HCT116 (cell line): ENCODE data around the gene GRIK5. TPM values are rescaled to one million over a fixed set of nuclear protein-coding genes. Genes with fewer than 3 reads are reported as not detected.

ENCODE experiments used
- ATAC-seq: fragments of 200-7000 bp; cut with Tn5 transposase; 2 replicates; pipeline ENCODE4 v1.9.1; 2020; ENCODE audit warnings: mild to moderate bottlenecking, moderate library complexity
- BruUV-seq: library from RNA; stranded (reverse); fragments of 400-500 nt; replicated peaks from 2 replicates; lab custom pipeline; 2021; lab: Mats Ljungman, UMichigan
- CTCF ChIA-PET: fragments of 300-600 bp; sonication (Branson Sonifier 250); formaldehyde crosslinking; loops from one replicate; lab custom pipeline; 2021; ENCODE audit warnings: antibody characterized with exemption; lab: Charles Lee
- POLR2A ChIA-PET: fragments of 300-600, 350-600 bp; sonication (Branson Sonifier 250); formaldehyde crosslinking; loops from one replicate; lab custom pipeline; 2021; ENCODE audit warnings: antibody characterized with exemption; lab: Charles Lee
- RAD21 ChIA-PET, 2 experiments: fragments of 300-600 bp; sonication (Branson Sonifier 250); formaldehyde crosslinking; loops; one replicate each; lab custom pipeline; 2023; ENCODE audit warnings: low total read pairs in 2 of 2; ENCODE audit not compliant: uncharacterized antibody in 2 of 2, unreplicated experiment in 2 of 2, low non-redundant PET in 1 of 2; lab: Charles Lee
- DNase-seq: peaks from one replicate; pipeline ENCODE4 v3.0.0-alpha.2; 2010; ENCODE audit warnings: low read depth, low spot score
- H2AFZ ChIP-seq: fragments of 200-600 bp; shearing (Covaris generic), sonication (generic); 2 replicates; pipeline ENCODE4 v1.6.1; 2017; ENCODE audit warnings: low read depth, mixed run types, mixed read lengths, antibody characterized with exemption, low read length; ENCODE audit not compliant: poor library complexity, severe bottlenecking
- H3K27ac ChIP-seq: 2 replicates; pipeline ENCODE4 v1.5.1; 2012; ENCODE audit warnings: low read depth, low read length
- H3K27me3 ChIP-seq: fragments of 200-600 bp; sonication (generic); 2 replicates; pipeline ENCODE4 v1.6.1; 2016; ENCODE audit warnings: mixed run types, low read length, mixed read lengths; ENCODE audit not compliant: insufficient read depth
- H3K36me3 ChIP-seq, 2 experiments: fragments of 200-500 bp in 1 of 2; fragments of 200-600 bp in 1 of 2; sonication (Bioruptor generic) in 1 of 2; sonication (generic) in 1 of 2; 2 replicates each; pipeline versions ENCODE4 v1.5.1 to v1.6.1; 2014 to 2016; ENCODE audit warnings: low read length in 2 of 2, inconsistent platforms in 1 of 2, mixed read lengths in 1 of 2, mixed run types in 1 of 2; ENCODE audit not compliant: insufficient read depth in 2 of 2, control insufficient read depth in 1 of 2
- H3K4me1 ChIP-seq, 2 experiments: fragments of 200-600 bp in 1 of 2; sonication (generic) in 1 of 2; 2 replicates each; pipeline versions ENCODE4 v1.5.1 to v1.6.1; 2012 to 2017; ENCODE audit warnings: low read length in 2 of 2, inconsistent platforms in 1 of 2, mild to moderate bottlenecking in 1 of 2, mixed read lengths in 1 of 2, mixed run types in 1 of 2, moderate library complexity in 1 of 2; ENCODE audit not compliant: insufficient read depth in 2 of 2, control insufficient read depth in 1 of 2
- H3K4me2 ChIP-seq: fragments of 200-600 bp; sonication (generic); 2 replicates; pipeline ENCODE4 v1.6.1; 2017; ENCODE audit warnings: mixed run types, low read length, mixed read lengths
- H3K4me3 ChIP-seq, 2 experiments: fragments of 200-600 bp in 1 of 2; sonication (generic) in 1 of 2; replicated peaks in 1 of 2; 2 replicates each; pipeline ENCODE4 v1.5.1; 2011 to 2016; ENCODE audit warnings: low read length in 2 of 2, control low read depth in 1 of 2, low read depth in 1 of 2, mild to moderate bottlenecking in 1 of 2, mixed read lengths in 1 of 2, mixed run types in 1 of 2
- H3K79me2 ChIP-seq: fragments of 200-600 bp; sonication (generic); 2 replicates; pipeline ENCODE4 v1.6.1; 2017; ENCODE audit warnings: mild to moderate bottlenecking, mixed run types, low read length, moderate library complexity, mixed read lengths; ENCODE audit not compliant: insufficient read depth
- H3K9ac ChIP-seq: fragments of 200-600 bp; sonication (generic); 2 replicates; pipeline ENCODE4 v1.6.1; 2016; ENCODE audit warnings: low read length, mixed read lengths
- H3K9me2 ChIP-seq: fragments of 200-600 bp; sonication (generic), shearing (Covaris generic); 2 replicates; pipeline ENCODE4 v1.6.1; 2017; ENCODE audit warnings: mixed run types, mild to moderate bottlenecking, moderate library complexity; ENCODE audit not compliant: insufficient read depth
- H3K9me3 ChIP-seq, 2 experiments: fragments of 200-500 bp in 1 of 2; fragments of 200-600 bp in 1 of 2; sonication (Bioruptor generic) in 1 of 2; sonication (generic) in 1 of 2; 2 replicates each; pipeline ENCODE4 v1.6.1; 2014 to 2017; ENCODE audit warnings: low read length in 2 of 2, mixed read lengths in 2 of 2, inconsistent platforms in 1 of 2, low read depth in 1 of 2, mild to moderate bottlenecking in 1 of 2, mixed run types in 1 of 2, moderate library complexity in 1 of 2; ENCODE audit not compliant: control insufficient read depth in 1 of 2, insufficient read depth in 1 of 2
- H4K20me1 ChIP-seq: fragments of 200-600 bp; sonication (generic), shearing (Covaris generic); 2 replicates; pipeline ENCODE4 v1.6.1; 2017; ENCODE audit warnings: mixed run types, mild to moderate bottlenecking, moderate library complexity; ENCODE audit not compliant: insufficient read depth
- ATF3 ChIP-seq: IDR thresholded peaks from 2 replicates; pipeline ENCODE4 v1.6.1; 2012
- CBX3 ChIP-seq: IDR thresholded peaks from 2 replicates; pipeline ENCODE4 v1.6.1; 2012; ENCODE audit warnings: low read depth
- CEBPB ChIP-seq: IDR thresholded peaks from 2 replicates; pipeline ENCODE4 v1.6.1; 2012; ENCODE audit warnings: low read depth
- CTCF ChIP-seq, 3 experiments: fragments of 200-600 bp in 1 of 3; sonication (generic) in 1 of 3; IDR thresholded peaks in 2 of 3; conservative IDR thresholded peaks in 1 of 3; 2 replicates each; pipeline ENCODE4 v1.5.1; 2012 to 2017; ENCODE audit warnings: low read depth in 2 of 3, low read length in 2 of 3, antibody characterized with exemption in 1 of 3, borderline replicate concordance in 1 of 3, control low read depth in 1 of 3, mild to moderate bottlenecking in 1 of 3, mixed read lengths in 1 of 3, mixed run types in 1 of 3, moderate library complexity in 1 of 3; ENCODE audit not compliant: insufficient read depth in 1 of 3
- EGR1 ChIP-seq: IDR thresholded peaks from 2 replicates; pipeline ENCODE4 v1.6.1; 2012; ENCODE audit warnings: low read depth
- ELF1 ChIP-seq: IDR thresholded peaks from 2 replicates; pipeline ENCODE4 v1.6.1; 2012; ENCODE audit warnings: low read depth, borderline replicate concordance
- EZH2 ChIP-seq: fragments of 200-600 bp; sonication (generic); IDR thresholded peaks from 2 replicates; pipeline ENCODE4 v1.6.1; 2017; ENCODE audit warnings: antibody characterized with exemption, mixed run types
- FOSL1 ChIP-seq: IDR thresholded peaks from 2 replicates; pipeline ENCODE4 v1.6.1; 2012; ENCODE audit warnings: low read depth
- JUND ChIP-seq: IDR thresholded peaks from 2 replicates; pipeline ENCODE4 v1.6.1; 2012
- MAX ChIP-seq: IDR thresholded peaks from 2 replicates; pipeline ENCODE4 v1.6.1; 2012
- POLR2A ChIP-seq: IDR thresholded peaks from 2 replicates; pipeline ENCODE4 v1.7.0; 2011; ENCODE audit warnings: borderline replicate concordance; ENCODE audit not compliant: insufficient read depth, insufficient read length; ENCODE audit errors: extremely low read depth
- POLR2AphosphoS5 ChIP-seq: IDR thresholded peaks from 2 replicates; pipeline ENCODE4 v1.6.1; 2011; ENCODE audit warnings: mild to moderate bottlenecking, low read depth, low read length, moderate library complexity
- RAD21 ChIP-seq: IDR thresholded peaks from 2 replicates; pipeline ENCODE4 v1.6.1; 2012; ENCODE audit warnings: low read depth, mild to moderate bottlenecking
- REST ChIP-seq: IDR thresholded peaks from 2 replicates; pipeline ENCODE4 v1.6.1; 2012; ENCODE audit warnings: low read depth
- SIN3A ChIP-seq: IDR thresholded peaks from 2 replicates; pipeline ENCODE4 v1.6.1; 2012; ENCODE audit warnings: low read depth
- SP1 ChIP-seq: IDR thresholded peaks from 2 replicates; pipeline ENCODE4 v1.6.1; 2012; ENCODE audit warnings: low read depth
- SRF ChIP-seq: IDR thresholded peaks from 2 replicates; pipeline ENCODE4 v1.6.1; 2012; ENCODE audit warnings: low read depth
- TCF7L2 ChIP-seq: IDR thresholded peaks from 2 replicates; pipeline ENCODE4 v1.7.0; 2011; ENCODE audit warnings: borderline replicate concordance, inconsistent platforms; ENCODE audit not compliant: insufficient read depth, insufficient read length; ENCODE audit errors: extremely low read depth
- YY1 ChIP-seq: IDR thresholded peaks from 2 replicates; pipeline ENCODE4 v1.6.1; 2011; ENCODE audit warnings: low read length, low read depth, moderate library complexity, mild to moderate bottlenecking; ENCODE audit not compliant: insufficient replicate concordance; ENCODE audit errors: extremely low read depth
- ZNF274 ChIP-seq: fragments of 200-500 bp; sonication (Bioruptor generic); IDR thresholded peaks from 2 replicates; pipeline ENCODE4 v1.6.1; 2014; ENCODE audit warnings: mild to moderate bottlenecking, low read depth, low read length, inconsistent platforms
- intact Hi-C: fragments of 100-400 bp; cut with micrococcal nuclease; formaldehyde crosslinking; loops from 2 replicates; pipeline ENCODE4 v1.10.0; 2022
- total RNA-seq: library from RNA; stranded (reverse); gene quantifications from one replicate; pipeline ENCODE4 v1.2.1, GENCODE V29; 2021; ENCODE audit not compliant: unreplicated experiment

The GRIK5 gene
- total RNA-seq, 1 experiment from 2014 or later: 1.7 TPM

GRCh38 chr19:41988947-41989346 is 81.1 kb downstream of the GRIK5 start:
- ChIA-PET RAD21 (no interaction called here), CTCF (no interaction called here), POLR2A (no interaction called here)
- intact Hi-C loops: no loop called here
- Histone ChIP-seq H4K20me1 (no peaks in the 10 kb centered on the region), H3K4me2 (no peak overlapping the region), H3K9me2 (no peaks in the 10 kb centered on the region), H3K79me2 (no peaks in the 10 kb centered on the region), H3K36me3 (peaks cover 0 to 7% of the 10 kb centered on the region in 2 experiments; a peak in 1 of 4 replicates), H3K9ac (no peak overlapping the region), H3K4me1 (peaks cover 4 to 8% of the 10 kb centered on the region in 2 experiments; a peak in 3 of 4 replicates), H3K4me3 (no peak overlapping the region), H3K9me3 (no peaks in the 10 kb centered on the region), H3K27me3 (no peaks in the 10 kb centered on the region), H3K27ac (no peak overlapping the region), H2AFZ (no peak overlapping the region)
- BruUV-seq: no TSS peak
- no peak for ATAC-seq
- no peak for DNase-seq
- TF ChIP-seq ELF1 (no peak), TCF7L2 (no peak), SIN3A (no peak), FOSL1 (no peak), SP1 (no peak), SRF (no peak), POLR2AphosphoS5 (no peak), REST (no peak), ZNF274 (no peak), CTCF (IDR thresholded peaks at IDR 0.05 in 2 of 3, conservative IDR thresholded peaks at IDR 0.05 in 1 of 3; ENCODE audit: borderline replicate concordance in 1 of 3, insufficient read depth in 1 of 3, low read depth in 2 of 3, low read length in 2 of 3) (no peak), MAX (no peak), CEBPB (no peak), JUND (no peak), CBX3 (no peak), EGR1 (no peak), POLR2A (no peak), ATF3 (no peak), YY1 (no peak), RAD21 (no peak), EZH2 (no peak)
